Measurements from ENCODE around the gene CACNA1E.

- TF ChIP-seq POLR2AphosphoS5 (IDR thresholded peaks at IDR 0.05): no peak
- no peak for TF ChIP-seq CTCF (IDR thresholded peaks at IDR 0.05 in 8 of 11, conservative IDR thresholded peaks at IDR 0.05 in 3 of 11)
Measured at GRCh38 chr1:181656491-181656890, 173.2 kb downstream of the CACNA1E start.

All from spleen (tissue), 7 donors.